ENCODE measurements around the gene HPCA.

Gene HPCA

DNA sequence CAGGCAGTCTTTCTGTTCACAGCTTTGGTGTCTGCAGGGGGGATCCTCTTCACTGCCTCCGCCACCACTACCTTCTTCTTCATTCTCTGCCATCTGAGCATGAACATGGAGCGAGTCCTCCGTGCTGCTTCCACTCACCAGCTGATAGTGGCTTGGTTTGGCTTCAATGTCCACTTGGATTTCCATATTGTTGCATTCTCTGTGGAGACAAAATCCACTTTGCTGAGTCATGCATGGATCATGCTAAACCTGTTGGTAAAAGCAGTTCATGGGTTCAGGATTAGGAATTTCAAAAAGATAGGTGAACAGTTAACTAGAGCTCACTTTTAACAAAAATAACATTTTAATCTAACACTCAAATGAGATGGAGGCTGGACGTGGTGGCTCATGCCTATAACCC, 50.8 kb downstream of the HPCA start:
- DNase-seq (ENCODE audit: low spot score), result no peak

DNA sequence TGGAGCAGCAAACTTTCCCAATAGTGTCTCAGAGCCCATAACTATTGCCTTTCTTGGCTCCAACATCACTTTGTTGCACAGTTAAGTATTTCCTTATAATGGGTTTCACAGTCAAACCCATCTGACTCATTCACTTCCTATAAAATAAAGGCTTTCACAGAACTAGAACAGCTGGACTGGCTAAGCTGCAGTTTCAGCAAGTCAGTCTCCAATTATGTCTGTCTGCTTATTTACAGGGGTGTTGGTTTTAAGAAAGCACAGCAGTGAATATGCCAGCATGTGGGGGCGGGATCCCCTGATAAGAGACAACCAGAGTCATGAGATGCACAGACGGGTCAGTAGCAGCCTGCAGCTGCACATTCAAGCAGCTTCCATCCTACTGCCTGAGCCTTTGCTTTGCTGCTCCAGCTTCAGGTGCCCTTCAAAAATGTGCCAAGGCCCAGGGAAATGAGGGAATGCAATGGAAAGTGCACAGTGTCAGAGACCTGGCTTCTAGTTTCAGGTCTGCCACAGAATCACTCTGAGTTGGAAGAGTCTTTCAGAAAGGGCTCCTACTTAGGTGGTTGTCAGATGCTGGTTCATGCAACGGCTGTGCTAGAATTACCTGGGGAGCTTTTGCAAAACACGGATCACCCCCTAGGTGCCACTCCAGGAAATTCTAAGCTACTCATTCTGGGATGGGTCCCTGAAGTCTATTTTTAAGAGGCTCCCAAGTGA, 53.5 kb downstream of the HPCA start:
- DNase-seq (ENCODE audit: low spot score), result peak; percentile 75

DNA sequence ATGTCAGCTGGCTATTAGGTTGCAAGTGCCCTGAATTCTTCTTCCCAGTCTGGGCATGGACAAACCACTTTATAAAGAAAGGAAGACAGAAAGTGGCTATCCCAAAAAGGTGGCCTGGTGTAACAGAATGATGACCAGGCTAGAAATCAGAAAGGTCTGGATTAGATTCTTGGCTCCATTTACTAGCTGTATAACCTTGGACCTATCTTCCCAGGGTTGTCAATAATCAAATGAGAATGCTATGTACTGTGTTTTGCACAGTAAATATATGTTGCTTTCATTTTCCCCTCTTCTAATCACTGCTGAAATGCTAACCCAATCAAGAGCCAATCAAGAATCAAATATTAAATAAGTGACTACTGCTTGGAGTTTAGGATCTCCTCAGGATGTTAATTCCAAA, 57.9 kb downstream of the HPCA start:
- no peak for DNase-seq (ENCODE audit: low spot score)

Data from AG20443 (cell line).